Erythroblast (primary cell): ENCODE results near the gene MYL10.

ENCODE experiments used
- GATA1 ChIP-seq: IDR thresholded peaks from 2 replicates; pipeline ENCODE4 v1.6.1; 2011; ENCODE audit warnings: low read depth, mild to moderate bottlenecking, control low read depth, low read length, moderate library complexity
- POLR2A ChIP-seq: IDR thresholded peaks from 2 replicates; pipeline ENCODE4 v1.6.1; 2011; ENCODE audit warnings: mild to moderate bottlenecking, low read length

DNA sequence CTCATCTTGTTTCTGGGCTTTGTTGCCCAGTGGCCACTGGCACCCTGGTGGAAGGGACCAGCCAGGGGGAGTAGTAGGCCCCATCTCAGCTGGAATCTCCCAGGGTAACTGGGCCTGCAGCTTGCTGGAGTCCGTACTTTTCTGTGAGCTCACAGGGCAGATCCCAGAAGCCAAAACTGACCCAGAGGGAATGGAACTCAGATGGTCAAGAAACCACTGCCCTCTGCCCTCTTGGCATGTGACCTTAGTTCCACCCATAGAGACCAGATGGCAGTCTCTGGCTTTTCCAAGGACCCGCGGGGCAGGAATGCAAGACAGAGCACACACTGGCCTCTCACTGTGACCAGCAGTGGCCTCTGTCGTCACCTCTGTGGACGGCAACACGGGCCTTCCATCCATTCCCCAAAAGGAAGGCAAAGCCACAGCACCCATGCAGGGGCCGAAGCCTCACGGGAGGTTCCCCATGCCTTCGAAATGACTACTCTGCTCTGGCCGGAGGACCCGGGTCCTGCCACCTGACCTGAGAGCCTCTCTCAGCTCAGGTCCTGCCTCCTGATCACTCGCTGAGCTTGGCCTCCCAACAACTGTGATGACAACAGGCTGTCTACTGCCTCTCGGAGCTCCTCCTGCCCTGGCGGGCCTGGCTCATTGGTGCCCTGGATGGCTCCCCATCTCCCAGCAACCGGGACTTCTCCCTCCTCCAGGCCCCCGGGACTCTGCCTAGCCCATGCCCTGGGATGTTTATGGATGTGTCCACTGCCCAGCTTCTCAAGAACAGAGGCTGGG lies 29.9 kb downstream of the MYL10 start:
- TF ChIP-seq POLR2A (no peak), GATA1 (no peak)
